ENCODE measurements around the gene SH3BP5. TPM values are rescaled to one million over a fixed set of nuclear protein-coding genes. Genes with fewer than 3 reads are reported as not detected.
A peak's percentile ranks its signal among the peaks of the same experiment; 100 is the strongest.

SH3BP5 gene
- total and polyA plus RNA-seq, 2 donors (not counting 1 experiment from before 2014, with no cell fraction given) = 6.7 to 12.9 TPM

DNA sequence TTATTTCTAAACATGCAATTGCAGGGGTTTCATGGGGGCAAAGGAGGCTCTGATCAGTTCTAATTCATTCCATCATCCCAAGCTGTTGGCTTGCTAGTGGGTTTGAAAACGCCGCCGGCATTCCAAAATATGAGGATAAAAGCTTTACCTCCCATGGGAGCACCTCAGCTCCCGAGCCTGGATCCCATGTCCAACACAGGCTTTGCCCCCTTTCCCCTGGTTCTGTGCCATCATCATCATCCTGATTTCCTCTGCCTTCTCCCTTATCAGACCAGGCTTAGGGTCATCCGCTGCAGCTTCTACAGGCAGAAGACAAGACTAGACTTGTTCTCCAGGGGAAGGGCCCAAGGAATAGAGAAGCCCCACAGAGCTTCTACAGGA is 25.4 kb downstream of the SH3BP5 start:
- DNase-seq (ENCODE audit: low read depth in 2 of 2) = no peak
- no peaks in the 10 kb centered on the region for H3K4me1 ChIP-seq (ENCODE audit: control insufficient read depth, extremely low read depth, insufficient read depth, low read length)
- no peak overlapping the region for H3K9ac ChIP-seq (ENCODE audit: insufficient read depth, low read length)
- no peak overlapping the region for H3K27ac ChIP-seq (ENCODE audit: insufficient read depth, low read length)
- no peaks in the 10 kb centered on the region for H3K27me3 ChIP-seq (ENCODE audit: control insufficient read depth, insufficient read depth, low read length)
- no peaks in the 10 kb centered on the region for H3K79me2 ChIP-seq (ENCODE audit: control insufficient read depth, insufficient read depth, low read length)
- no peaks in the 10 kb centered on the region for H3K36me3 ChIP-seq (ENCODE audit: control insufficient read depth, insufficient read depth, low read length)
- no peak for TF ChIP-seq CTCF (conservative IDR thresholded peaks at IDR 0.05 in 1 of 2, IDR thresholded peaks at IDR 0.05 in 1 of 2; ENCODE audit: low read depth in 1 of 2, low read length in 2 of 2)
- H2AFZ ChIP-seq (ENCODE audit: low read length) = no peak overlapping the region
- no peaks in the 10 kb centered on the region for H3K9me3 ChIP-seq (ENCODE audit: control insufficient read depth, insufficient read depth, low read depth, low read length)
- H4K20me1 ChIP-seq (ENCODE audit: control insufficient read depth, extremely low read depth, insufficient read depth, low read length) = no peaks in the 10 kb centered on the region
- H3K4me2 ChIP-seq (ENCODE audit: extremely low read depth, insufficient read depth, low read length) = no peak overlapping the region
- H3K4me3 ChIP-seq (replicated peaks in 1 of 4; ENCODE audit: control extremely low read depth in 1 of 4, insufficient read depth in 1 of 4, low read depth in 3 of 4, low read length in 4 of 4) = no peak overlapping the region

- Histone ChIP-seq H3K79me2 (ENCODE audit: control insufficient read depth, insufficient read depth, low read length) (no peaks in the 10 kb centered on the region), H3K4me1 (ENCODE audit: control insufficient read depth, extremely low read depth, insufficient read depth, low read length) (no peaks in the 10 kb centered on the region), H2AFZ (ENCODE audit: low read length) (no peak overlapping the region), H3K36me3 (ENCODE audit: control insufficient read depth, insufficient read depth, low read length) (no peaks in the 10 kb centered on the region), H3K27ac (ENCODE audit: insufficient read depth, low read length) (no peak overlapping the region), H3K9ac (ENCODE audit: insufficient read depth, low read length) (no peak overlapping the region), H3K4me2 (ENCODE audit: extremely low read depth, insufficient read depth, low read length) (no peak overlapping the region), H3K9me3 (ENCODE audit: control insufficient read depth, insufficient read depth, low read depth, low read length) (no peaks in the 10 kb centered on the region), H4K20me1 (ENCODE audit: control insufficient read depth, extremely low read depth, insufficient read depth, low read length) (no peaks in the 10 kb centered on the region), H3K4me3 (replicated peaks in 1 of 4; ENCODE audit: control extremely low read depth in 1 of 4, insufficient read depth in 1 of 4, low read depth in 3 of 4, low read length in 4 of 4) (no peak overlapping the region), H3K27me3 (ENCODE audit: control insufficient read depth, insufficient read depth, low read length) (no peaks in the 10 kb centered on the region)
- DNase-seq (ENCODE audit: low read depth in 2 of 2) = peak in 1 of 2 donors; percentile 82
- TF ChIP-seq CTCF (conservative IDR thresholded peaks at IDR 0.05 in 1 of 2, IDR thresholded peaks at IDR 0.05 in 1 of 2; ENCODE audit: low read depth in 1 of 2, low read length in 2 of 2) (peak; percentile 27 to 38), EZH2 (IDR thresholded peaks at IDR 0.05; ENCODE audit: low read length, missing control alignments) (no peak)
Measured at GRCh38 chr3:15305359-15305844, 27.0 kb downstream of the SH3BP5 start.

DNA sequence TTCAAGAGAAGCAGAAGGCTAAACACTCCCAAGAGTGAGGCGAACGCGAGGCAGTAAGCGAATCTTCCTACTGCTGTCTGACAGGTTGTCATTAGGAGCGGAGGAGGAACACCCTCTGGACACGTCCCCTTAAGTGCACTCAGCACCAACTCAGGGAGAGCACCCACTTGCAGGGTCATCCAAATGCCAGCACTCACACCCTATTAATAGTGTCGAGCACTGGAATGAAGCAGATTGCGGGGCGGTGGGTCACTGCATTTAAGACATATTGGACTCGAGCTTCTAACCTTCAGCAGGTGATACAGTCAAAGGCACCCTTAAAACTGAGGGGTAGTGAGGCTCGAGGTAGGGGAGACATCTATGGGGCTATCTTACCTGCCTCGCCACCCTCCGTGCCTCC is 28.7 kb downstream of the SH3BP5 start:
- no peak overlapping the region for H3K4me2 ChIP-seq (ENCODE audit: extremely low read depth, insufficient read depth, low read length)
- no peak overlapping the region for H3K9ac ChIP-seq (ENCODE audit: insufficient read depth, low read length)
- no peaks in the 10 kb centered on the region for H3K79me2 ChIP-seq (ENCODE audit: control insufficient read depth, insufficient read depth, low read length)
- H3K9me3 ChIP-seq (ENCODE audit: control insufficient read depth, insufficient read depth, low read depth, low read length) = no peaks in the 10 kb centered on the region
- no peaks in the 10 kb centered on the region for H4K20me1 ChIP-seq (ENCODE audit: control insufficient read depth, extremely low read depth, insufficient read depth, low read length)
- TF ChIP-seq CTCF (conservative IDR thresholded peaks at IDR 0.05 in 1 of 2, IDR thresholded peaks at IDR 0.05 in 1 of 2; ENCODE audit: low read depth in 1 of 2, low read length in 2 of 2) = no peak
- TF ChIP-seq EZH2 (IDR thresholded peaks at IDR 0.05; ENCODE audit: low read length, missing control alignments) = no peak
- H3K27me3 ChIP-seq (ENCODE audit: control insufficient read depth, insufficient read depth, low read length) = no peaks in the 10 kb centered on the region
- H3K27ac ChIP-seq (ENCODE audit: insufficient read depth, low read length) = no peak overlapping the region
- no peak for DNase-seq (ENCODE audit: low read depth in 2 of 2)
- no peaks in the 10 kb centered on the region for H3K36me3 ChIP-seq (ENCODE audit: control insufficient read depth, insufficient read depth, low read length)
- no peak overlapping the region for H3K4me3 ChIP-seq (replicated peaks in 1 of 4; ENCODE audit: control extremely low read depth in 1 of 4, insufficient read depth in 1 of 4, low read depth in 3 of 4, low read length in 4 of 4)
- H2AFZ ChIP-seq (ENCODE audit: low read length) = no peak overlapping the region
- H3K4me1 ChIP-seq (ENCODE audit: control insufficient read depth, extremely low read depth, insufficient read depth, low read length) = no peaks in the 10 kb centered on the region

All from fibroblast of lung (primary cell).